DMS153 treated with DMSO at 0.1 percent for 48 hours (cell line): ENCODE results near the gene CPA4.
"Not testable (repeated sequence)": the region's sequence is repeated elsewhere in the genome, so short reads cannot be mapped to it uniquely, and the experiment has no call there.

Experiments
- DNase-seq: peaks from one replicate; lab custom pipeline; 2025; ENCODE audit not compliant: unreplicated experiment; lab: John Stamatoyannopoulos, UW

CPA4 gene

DNA sequence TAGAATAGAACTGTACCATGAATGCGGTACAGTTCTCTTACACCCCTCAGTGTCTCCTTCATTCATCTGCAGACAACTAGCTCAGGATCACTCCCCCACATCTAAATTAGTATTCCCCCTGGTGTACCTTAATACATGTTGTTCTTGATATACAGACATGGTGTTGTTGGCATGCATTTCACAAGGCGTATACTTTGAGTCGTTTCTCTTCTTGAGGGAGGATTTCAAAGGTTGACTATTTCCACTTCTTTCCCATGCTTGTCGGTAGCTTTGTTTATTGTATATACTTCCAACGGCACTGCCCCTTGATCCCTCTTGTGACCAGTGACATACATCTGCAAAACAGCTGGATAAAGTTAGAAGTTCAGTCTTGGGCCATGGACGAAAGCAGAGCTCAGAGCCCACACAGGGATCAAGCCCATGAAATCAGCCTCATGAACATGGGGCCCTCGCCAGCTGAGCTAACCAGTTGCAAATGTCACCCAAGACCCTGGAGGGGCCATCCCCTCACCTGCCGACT lies 8.6 kb downstream of the CPA4 start:
- DNase-seq: no peak

DNA sequence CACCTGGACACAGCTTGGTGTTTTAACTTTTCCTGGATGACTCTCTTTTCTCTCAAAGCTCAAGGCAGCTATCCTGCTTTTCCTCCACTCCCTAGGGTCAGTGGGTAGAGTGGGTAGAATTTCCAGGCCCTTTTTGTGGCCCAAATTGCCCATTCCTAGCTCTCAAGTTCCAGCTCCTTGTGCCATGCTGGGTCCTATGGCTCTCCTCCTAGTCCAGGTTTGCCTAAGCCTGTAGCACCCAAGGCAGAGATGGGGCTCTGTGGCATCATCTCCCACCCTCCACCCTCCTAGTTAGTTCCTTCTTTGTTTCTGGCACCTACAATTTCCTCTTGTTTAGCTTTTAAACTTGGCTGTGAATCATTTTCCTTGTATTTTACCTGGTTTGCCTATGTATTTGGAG lies 9.7 kb downstream of the CPA4 start:
- no peak for DNase-seq

DNA sequence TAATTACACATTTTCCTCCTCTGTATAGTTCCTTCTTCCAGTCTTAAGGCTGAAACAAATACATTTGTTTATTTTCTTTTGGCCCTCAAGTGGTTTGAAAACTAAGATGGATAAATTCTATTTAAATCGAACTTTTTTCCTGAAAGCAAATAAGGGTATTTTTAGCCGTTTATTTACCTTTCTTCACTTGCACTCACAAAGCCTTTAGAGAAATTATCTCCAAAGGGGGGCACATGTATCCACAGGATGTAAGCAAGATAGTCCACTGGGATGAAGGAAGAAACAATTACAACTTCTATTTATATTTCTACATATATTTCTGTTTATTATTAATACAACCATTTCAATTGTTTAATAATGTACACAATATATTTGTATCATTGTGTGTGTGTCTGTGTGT lies 10.2 kb downstream of the CPA4 start:
- no peak for DNase-seq

DNA sequence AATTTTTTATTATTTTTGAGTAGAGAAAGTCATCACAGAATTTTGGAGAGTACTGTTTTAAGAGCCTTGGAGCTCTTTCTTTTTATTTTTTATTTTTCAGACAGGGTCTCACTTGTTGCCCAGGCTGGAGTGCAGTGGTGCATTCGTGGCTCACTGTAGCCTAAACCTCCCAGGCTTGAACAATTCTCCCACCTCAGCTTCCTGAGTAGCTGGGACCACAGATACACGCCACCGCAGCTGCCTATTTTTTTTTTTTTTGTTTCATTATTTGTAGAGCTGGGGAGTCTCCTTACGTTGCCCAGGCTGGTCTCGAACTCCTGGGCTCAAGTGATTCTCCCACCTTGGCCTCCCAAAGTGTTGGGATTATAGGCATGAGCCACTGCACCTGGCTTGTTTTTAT lies 10.6 kb downstream of the CPA4 start:
- DNase-seq: no peak

DNA sequence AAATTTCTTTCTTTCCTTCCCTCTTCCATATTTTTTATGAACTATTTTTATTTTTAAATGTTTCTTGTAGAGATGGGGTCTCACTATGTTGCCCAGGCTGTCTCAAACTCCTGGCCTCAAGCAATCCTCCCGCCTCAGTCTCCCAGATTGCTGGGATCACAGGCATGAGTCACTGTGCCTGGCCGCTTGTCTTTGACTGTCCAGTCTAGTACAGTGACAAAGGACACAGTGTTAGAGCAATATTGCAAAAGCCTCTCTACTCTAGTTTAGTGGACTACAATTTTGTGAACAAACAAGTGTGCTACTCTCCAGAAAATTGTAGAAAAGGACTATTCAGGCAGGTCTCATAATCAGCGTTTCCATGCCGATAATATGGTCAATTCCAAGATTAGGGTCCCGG lies 11.0 kb downstream of the CPA4 start:
- DNase-seq: no peak

DNA sequence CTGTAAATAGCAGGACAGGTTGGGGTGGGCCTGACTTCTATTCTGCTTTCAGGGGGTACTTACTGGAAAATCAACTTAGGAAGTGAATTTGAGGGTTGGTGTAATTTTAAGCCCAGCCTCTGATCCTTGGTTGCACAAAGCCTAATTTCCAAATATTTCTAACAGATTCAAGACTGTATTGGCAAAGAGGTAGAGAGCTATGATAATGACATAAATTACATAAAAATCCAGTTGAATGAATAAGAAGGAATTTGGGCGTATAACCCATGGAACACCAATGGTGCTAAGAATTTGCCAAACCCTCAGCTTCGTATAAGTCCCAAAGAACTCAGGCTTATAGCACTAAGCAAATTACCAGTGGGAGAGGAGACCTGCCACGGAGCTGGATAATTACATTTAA lies 11.9 kb downstream of the CPA4 start:
- DNase-seq: no peak

DNA sequence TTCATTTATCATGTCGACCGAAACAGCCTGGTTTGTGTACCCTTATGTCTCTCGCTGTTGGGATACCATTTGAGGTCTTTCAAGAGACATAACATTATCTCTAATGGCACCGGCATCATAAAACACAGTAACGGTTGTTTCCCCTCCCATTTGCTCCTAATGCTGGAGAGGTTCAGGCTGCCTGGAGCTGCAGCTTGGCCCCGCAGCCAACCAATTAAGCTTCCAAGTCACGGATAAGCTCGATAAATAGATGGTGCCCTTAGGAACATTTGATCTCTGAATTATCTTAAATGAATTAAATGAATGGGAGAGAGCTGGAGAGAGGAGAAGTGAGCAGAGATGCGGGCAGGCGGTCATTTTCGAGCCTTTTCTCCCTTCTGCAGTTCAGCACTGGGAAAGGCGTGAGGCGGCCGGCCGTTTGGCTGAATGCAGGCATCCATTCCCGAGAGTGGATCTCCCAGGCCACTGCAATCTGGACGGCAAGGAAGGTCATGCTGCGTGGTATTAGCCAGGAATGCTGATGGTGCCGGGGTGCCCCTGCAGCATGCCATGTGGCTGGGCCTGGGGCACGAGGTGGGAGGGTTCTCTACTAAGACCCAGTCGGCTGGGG lies 12.6 kb downstream of the CPA4 start:
- no peak for DNase-seq

DNA sequence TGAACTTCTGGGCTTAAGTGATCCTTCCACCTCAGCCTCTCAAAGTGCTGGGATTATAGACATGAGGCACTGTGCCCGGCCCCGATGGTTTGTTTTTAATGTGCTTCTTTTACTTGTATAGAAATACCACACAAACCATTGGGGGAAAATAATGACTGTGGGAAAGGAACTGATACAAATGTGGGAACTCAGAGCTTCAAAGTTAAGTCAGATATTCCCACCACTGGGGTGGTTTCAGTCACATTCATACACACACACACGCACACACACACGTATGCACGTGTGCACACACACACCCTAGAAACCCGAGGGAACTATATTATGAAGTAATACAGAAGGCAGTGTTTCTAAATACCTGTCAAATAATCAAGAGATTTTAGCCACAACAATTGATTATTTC lies 17.0 kb downstream of the CPA4 start:
- DNase-seq: no peak

DNA sequence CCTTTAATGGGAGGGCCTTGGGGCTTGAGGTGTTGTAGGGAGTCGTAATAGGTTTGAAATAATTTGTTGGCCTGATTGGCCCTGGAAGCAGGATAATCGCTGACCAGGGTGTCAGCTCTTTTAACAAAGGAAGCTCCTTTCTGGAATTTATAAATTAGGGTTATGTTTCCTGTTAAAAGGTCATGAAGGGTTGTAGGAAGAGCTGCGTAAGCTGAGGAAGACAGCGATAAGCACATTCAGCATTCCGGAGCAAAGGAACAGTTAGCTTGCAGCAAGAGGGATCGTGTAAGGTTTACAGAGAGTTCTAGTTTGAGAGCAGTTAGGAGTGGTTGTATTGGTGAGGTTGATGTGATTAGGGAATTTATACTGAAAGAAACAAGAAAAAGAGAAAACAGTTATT lies 21.3 kb downstream of the CPA4 start:
- no peak for DNase-seq

DNA sequence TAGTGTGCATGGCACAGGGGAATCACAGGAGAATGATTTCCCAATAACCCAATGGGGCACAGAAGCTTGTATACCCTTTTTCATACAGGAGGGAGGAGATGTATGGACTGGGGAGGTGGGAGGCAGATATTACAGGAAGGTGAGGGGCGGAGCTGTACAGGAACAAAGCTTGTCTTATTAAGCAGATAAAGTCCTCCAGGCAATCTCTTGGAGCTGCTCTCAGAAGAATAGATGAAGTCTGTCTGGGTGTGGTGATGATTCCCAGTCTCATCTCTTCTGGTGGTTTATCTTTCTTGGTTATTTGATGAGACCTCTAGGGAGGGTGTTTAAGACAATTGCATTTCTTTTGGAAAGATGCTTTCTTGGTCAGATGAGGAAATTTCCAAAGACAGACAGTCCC lies 26.6 kb downstream of the CPA4 start:
- no peak for DNase-seq

DNA sequence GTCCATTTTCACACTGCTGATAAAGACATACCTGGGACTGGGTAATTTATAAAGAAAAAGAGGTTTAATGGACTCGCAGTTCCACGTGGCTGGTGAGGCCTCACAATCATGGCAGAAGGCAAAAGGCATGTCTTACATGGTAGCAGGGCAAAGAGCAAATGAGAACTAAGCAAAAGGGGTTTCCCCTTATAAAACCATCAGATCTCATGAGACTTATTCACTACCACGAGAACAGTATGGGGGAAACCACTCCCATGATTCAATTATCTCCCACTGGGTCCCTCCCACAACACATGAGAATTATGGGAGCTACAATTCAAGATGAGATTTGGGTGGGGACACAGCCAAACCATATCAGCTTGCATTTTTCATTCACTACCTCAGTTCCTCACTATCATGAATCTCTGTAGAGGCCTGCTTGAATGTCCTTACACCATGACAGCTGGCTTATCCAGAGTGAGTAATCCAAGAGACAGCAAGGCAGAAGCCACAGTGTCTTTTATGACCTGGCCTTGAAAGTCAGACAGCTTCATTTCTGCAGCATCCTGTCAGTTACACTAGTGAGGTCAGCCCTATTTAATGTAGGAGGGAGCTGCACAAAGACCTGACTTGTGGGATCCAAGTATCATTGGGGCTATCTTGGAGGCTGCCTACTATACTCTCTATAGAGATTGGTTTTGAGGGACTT lies 28.7 kb downstream of the CPA4 start:
- not testable (repeated sequence) for DNase-seq

DNA sequence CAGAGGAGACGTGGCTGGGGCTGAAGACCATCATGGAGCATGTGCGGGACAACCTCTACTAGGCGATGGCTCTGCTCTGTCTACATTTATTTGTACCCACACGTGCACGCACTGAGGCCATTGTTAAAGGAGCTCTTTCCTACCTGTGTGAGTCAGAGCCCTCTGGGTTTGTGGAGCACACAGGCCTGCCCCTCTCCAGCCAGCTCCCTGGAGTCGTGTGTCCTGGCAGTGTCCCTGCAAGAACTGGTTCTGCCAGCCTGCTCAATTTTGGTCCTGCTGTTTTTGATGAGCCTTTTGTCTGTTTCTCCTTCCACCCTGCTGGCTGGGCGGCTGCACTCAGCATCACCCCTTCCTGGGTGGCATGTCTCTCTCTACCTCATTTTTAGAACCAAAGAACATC lies 29.7 kb downstream of the CPA4 start:
- no peak for DNase-seq

DNA sequence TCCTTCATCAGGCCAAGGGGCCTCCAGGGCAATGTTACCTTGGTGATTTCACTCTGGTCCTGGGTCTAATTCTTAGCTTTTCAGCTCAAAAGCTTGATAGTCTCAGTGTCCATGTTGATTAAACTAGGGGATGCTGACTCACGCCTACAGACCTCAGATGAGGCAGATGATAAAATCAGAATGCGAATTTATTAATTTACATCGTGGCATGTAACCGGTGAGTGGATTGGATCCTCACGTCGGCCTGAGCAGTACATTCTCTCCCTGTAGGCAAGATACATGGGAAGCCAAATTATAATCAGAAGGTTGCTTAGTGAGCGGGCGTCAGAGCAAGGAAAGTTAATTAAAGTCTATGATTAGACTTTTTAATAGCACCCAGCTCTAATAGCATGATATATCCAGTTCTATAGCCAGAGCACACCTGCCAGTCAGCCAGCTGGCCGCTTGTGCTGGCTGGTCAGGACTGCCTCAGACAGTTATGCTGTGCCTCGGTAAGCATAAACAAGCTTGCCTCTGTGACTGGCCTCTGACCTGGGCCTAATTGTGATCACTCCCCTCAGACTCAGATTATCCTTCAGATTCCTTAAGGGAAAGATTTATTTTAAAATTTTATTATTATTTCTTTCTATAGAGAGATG lies 31.5 kb downstream of the CPA4 start:
- no peak for DNase-seq

DNA sequence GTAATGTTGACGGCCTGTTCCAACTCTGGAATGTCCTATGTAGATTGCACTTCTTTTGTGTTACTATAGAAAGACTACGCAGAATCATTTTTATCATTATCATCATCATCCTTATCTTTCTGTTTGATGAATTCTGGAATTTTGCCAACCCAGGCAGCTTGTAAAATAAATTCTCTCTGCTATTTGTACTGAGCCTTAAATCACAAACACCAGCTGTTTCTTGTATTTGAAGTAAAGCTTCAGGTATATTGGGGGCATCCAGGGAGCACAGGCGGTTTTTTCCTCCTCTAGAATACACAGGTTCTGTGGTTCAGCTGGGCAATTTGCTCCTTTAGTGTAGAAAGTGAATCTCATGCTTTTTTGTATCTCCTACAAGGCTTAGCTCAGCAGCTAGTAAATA lies 36.7 kb downstream of the CPA4 start:
- peak; percentile 34 for DNase-seq

DNA sequence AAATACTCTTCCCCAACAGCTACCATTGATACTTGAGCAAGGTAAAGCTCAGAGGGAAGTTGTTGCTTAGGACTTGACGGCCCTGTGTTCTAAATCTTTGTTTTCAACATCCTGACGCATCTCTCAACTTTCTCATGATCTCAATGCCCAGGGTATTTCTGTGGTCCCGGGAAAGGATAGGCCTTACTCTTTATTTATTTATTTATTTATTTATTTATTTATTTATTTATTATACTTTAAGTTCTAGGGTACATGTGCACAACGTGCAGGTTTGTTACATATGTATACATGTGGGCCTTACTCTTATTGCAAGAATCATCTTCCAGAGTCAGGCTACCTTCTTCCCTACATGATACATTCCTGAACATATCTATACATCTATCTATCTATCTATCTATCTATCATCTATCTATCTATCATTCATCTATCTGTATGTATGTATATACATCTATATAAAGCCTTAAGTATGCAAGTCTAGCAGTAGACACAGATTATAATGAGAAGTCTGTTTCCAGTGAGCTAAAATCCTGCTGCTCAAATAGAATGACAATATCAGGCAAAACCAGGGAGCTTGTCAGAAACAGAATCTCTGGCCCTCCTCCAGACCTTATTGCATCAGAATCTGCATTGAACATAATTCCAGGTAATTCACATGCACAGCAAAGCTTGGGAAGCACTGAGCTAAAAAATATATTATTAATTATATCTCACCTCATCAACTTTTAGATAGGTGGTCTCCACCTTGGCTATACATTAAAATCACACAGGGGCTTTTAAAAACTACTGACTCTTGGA lies 39.5 kb downstream of the CPA4 start:
- DNase-seq: no peak

DNA sequence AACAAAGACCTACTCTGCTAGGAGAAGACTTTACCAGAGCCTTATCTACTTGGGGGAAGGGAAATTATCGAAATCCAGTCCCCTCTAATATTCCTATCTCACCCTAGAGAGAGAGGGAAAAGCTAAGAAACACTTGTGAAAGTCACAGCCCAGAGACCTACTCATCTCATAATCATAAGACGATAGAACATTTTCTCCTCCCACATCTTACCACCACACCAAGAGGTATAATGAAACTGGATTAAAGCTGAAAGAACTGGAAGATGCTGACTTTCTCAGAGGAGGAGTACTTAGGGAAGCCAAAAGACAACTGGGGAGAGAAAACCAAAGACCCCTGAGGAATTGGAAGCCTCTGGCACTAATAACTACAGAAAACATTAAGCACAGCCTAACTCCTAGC lies 40.9 kb downstream of the CPA4 start:
- no peak for DNase-seq

DNA sequence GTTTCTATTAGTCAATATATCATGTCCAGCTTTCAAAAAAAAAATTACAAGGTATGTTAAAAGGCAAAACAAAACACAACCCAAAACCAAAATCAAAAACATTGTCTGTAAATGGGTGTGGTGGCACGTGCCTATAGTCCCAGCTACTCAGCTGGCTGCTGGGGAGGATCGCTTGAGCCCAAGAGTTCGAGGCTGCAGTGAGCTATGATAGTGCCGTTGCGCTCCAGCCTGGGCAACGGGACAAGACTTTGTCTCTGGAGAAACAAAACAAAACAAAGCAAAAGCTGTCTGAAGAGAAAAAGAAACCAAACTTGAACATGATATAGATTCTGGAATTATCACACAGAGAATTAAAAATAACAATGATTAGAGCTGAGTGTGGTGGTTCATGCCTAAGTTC lies 41.3 kb downstream of the CPA4 start:
- DNase-seq: no peak

DNA sequence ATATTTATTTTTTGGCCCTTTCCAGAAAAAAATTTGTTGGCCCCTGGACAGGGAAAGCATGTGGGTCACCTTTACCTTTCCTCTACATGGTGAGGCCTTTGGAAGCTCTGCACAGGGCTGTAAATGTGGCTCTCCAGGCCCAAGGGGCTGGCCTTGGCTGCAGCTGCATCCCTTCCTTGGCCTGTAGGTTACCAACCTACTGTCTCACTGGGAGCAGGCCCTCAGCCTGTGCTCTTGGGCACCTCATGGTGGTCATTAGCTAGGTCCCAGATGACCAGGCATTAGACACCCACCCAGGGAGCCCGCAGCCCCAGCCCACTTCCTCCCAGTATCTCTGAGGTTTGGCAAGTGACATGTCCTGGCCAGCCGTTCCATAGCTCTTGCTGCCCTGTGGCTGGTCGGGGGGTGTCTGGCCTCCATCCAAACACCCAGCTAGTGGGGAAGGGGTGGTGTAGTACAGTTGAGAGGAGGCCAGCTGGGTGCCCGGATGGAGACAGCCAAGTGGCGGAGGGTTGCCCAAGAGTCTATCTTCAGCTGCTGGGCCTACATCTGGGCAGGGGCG lies 44.5 kb downstream of the CPA4 start:
- no peak for DNase-seq

DNA sequence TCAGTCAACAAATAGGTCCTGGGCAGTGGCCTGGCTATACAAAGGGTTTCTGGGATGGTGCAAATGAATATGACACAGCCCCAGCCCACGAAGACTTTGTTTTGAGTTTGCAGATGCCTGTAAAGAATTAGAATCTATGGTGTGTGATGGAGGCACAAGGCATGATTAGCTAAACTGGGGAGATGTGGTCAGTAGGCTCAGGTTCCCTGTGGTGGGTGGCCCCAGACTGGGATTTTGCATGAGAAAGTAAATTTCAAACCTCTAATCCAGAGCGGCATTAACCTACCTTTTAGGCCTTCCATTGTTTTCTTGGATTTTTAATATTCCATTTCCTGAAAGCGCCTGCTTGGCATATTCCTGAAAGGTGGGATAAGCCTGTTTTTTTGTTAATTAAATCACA lies 45.3 kb downstream of the CPA4 start:
- no peak for DNase-seq

DNA sequence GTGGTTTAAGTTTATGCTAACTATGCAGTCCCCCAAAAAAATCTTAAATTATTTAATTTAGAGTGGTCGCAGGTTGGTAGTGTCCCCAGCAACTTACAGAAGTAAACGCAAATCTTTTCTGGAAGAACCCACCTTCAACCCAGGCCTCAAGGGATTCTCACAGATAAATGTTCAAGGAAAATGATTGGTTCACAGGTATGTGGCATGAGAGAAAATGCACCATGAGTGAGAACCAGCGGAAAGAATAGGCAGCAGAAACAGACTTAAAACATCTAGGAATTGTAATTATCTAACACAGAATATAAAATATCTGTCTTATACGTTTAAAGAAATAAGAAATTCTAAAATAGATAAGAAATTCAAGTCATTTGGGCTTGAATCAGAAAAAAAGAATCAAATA lies 48.9 kb downstream of the CPA4 start:
- no peak for DNase-seq

DNA sequence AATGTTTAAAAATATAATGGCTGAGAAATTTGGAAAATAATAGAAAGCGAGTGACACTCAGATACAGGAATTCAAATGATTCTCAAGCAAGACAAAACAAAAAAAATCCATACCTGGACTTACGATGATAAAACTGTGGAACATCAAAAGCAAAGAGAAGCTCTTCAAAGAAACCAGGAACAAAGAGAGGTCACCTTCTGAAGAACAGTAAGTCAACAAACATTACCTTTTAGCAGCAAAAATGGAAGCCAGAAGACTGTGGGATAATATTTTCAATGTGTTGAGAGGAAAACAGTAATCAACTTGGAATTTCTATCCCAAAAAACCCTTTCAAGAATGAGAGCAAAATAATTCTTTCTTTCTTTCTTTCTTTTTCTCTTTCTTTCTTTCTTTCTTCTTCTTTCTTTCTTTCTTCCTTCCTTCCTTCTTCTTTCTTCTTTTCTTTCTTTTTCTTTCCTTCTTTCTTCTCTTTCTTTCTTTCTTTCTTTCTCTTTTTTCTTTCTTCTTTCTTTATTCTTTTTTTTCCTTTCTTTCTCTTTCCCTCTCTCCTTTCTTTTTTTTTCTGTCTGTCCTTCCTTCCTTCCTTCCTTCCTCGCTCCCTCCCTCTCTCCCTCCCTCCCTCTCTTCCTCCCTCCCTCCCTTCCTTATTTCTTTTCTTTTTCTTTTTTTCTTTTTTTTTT lies 49.9 kb downstream of the CPA4 start:
- no peak for DNase-seq
